Progenitor cell of endocrine pancreas (in vitro differentiated cells): Measurements from ENCODE around the gene NLN. TPM values are rescaled to one million over a fixed set of nuclear protein-coding genes. Genes with fewer than 3 reads are reported as not detected.

Source experiments
- DNase-seq: peaks from one replicate; pipeline ENCODE4 v3.0.0; 2021; ENCODE audit warnings: low spot score; ENCODE audit not compliant: unreplicated experiment
- H3K27ac Mint-ChIP-seq: 2 replicates; pipeline ENCODE4 v1.8.0; 2021; ENCODE audit warnings: mild to moderate bottlenecking, moderate library complexity, mixed read lengths
- H3K27me3 Mint-ChIP-seq: 2 replicates; pipeline ENCODE4 v1.8.0; 2021; ENCODE audit warnings: mixed read lengths
- H3K36me3 Mint-ChIP-seq: 2 replicates; pipeline ENCODE4 v1.8.0; 2022; ENCODE audit warnings: mixed read lengths; ENCODE audit not compliant: insufficient read depth
- H3K4me1 Mint-ChIP-seq: 2 replicates; pipeline ENCODE4 v1.8.0; 2021; ENCODE audit warnings: low read depth, mixed read lengths
- H3K4me3 Mint-ChIP-seq: 2 replicates; pipeline ENCODE4 v1.8.0; 2021; ENCODE audit warnings: low read depth, mild to moderate bottlenecking, moderate library complexity, mixed read lengths
- H3K9me3 Mint-ChIP-seq: 2 replicates; pipeline ENCODE4 v1.8.0; 2021; ENCODE audit warnings: low read depth, mixed read lengths
- CTCF ChIP-seq: fragments of 200-600 bp; sonication (generic); IDR thresholded peaks from one replicate; pipeline ENCODE4 v1.5.0; 2021; ENCODE audit warnings: antibody characterized with exemption, mild to moderate bottlenecking; ENCODE audit not compliant: unreplicated experiment
- total RNA-seq: library from RNA; stranded (reverse); gene quantifications from 2 replicates; pipeline ENCODE4 v1.2.1, GENCODE V29; 2021

NLN gene
- total RNA-seq, 1 donor from 2014 or later, result 65.1 TPM

DNA sequence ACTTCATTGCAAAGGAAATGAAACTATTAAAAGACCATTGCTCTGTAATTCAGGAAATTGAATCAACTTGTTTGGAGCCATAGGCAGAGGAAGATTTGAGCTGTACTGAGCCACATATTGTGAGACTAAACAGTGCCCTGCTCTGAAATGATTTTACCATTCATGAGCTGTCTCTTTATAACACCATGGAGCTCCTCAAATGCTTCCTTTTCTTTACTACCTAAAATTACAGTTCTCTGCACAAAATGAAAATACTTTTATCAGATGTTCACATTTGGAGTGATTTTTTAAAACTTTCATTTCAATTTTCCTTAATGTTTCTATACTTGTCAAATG is 97.9 kb downstream of the NLN start:
- Mint-ChIP-seq H3K9me3 (no peaks in the 10 kb centered on the region), H3K27me3 (no peaks in the 10 kb centered on the region), H3K36me3 (peaks cover 24% of the 10 kb centered on the region), H3K27ac (peak overlapping the region; percentile 81), H3K4me1 (peaks cover 13% of the 10 kb centered on the region), H3K4me3 (no peak overlapping the region)
- DNase-seq, result no peak
- TF ChIP-seq CTCF, result no peak

DNA sequence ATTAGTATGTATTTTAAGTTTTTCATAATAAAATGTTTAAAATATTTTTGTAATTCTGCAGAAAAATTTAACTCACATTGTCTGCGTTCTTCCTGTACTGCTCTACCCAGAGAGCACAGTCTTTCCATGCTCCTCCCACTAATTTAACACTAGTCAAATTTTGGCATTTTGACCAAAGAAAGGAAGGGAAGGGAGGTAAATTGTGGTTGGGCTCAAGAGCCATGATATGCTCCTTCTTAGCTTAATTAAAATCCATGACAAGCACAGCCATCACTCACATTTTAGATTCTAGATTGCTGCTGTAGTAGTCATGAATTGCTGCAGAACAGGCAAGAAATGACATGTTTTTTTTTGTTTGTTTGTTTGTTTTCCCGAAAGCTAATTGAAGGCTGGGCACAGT is 98.4 kb downstream of the NLN start:
- TF ChIP-seq CTCF, result no peak
- Mint-ChIP-seq H3K4me3 (no peak overlapping the region), H3K27ac (no peak overlapping the region), H3K4me1 (peaks cover 13% of the 10 kb centered on the region), H3K27me3 (no peaks in the 10 kb centered on the region), H3K36me3 (peaks cover 25% of the 10 kb centered on the region), H3K9me3 (no peaks in the 10 kb centered on the region)
- no peak for DNase-seq

DNA sequence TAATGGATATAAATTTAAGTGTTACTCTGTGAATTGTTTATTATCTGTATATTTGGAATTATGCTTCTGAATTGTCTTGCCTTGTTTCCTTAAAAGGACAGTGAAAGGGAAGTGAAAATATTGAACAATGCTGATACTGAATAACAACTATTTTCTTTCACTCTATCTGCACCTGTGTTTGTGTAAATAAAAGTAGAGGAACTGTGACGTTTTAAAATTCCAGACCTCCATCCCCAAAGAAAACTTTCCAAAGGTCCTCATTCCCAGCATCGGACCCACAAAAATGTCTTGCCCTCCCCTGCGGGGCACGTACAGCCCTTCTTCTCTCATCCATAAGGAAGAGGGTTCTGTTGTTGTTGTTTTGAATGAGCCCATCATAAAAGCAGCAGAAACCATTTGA is 100.0 kb downstream of the NLN start:
- Mint-ChIP-seq H3K27me3 (no peaks in the 10 kb centered on the region), H3K4me1 (peaks cover 13% of the 10 kb centered on the region), H3K9me3 (no peaks in the 10 kb centered on the region), H3K4me3 (no peak overlapping the region), H3K36me3 (peaks cover 18% of the 10 kb centered on the region), H3K27ac (peak overlapping the region; percentile 58)
- no peak for DNase-seq
- no peak for TF ChIP-seq CTCF

DNA sequence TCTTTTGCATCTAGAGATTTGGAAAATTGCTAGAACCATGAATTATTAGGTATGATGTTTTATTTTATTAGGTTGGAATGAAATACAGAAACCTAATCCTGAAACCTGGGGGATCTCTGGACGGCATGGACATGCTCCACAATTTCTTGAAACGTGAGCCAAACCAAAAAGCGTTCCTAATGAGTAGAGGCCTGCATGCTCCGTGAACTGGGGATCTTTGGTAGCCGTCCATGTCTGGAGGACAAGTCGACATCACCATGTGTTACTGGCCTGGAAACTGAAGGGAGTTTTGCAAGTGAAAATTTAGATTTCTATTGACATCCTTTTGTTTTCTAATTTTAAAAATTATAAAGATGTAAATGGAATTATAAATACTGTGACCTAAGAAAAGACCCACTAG is 100.7 kb downstream of the NLN start:
- Mint-ChIP-seq H3K9me3 (no peaks in the 10 kb centered on the region), H3K4me1 (peaks cover 13% of the 10 kb centered on the region), H3K36me3 (peaks cover 22% of the 10 kb centered on the region), H3K27me3 (no peaks in the 10 kb centered on the region), H3K27ac (no peak overlapping the region), H3K4me3 (no peak overlapping the region)
- DNase-seq, result no peak
- TF ChIP-seq CTCF, result no peak

DNA sequence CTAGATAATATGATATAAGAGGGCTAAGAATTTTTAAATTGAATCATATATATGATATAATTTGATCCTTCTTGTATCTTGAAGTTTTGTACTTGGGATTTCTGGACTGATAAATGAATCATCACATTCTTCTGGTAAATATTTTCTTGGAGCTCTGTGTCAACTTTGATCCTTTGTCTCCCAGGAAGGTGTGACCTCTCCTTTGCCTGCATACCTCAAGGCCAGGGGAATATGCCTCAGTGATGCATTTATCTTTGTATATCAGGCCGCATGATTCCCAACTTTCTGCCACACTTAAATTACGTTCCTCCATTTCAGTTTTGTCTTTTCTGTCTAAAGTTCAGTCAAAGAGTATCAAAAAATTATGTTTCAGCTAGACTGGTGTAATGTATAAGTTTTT is 101.2 kb downstream of the NLN start:
- peak overlapping the region; percentile 3 for H3K27ac Mint-ChIP-seq
- H3K36me3 Mint-ChIP-seq, result peaks cover 22% of the 10 kb centered on the region
- no peak overlapping the region for H3K4me3 Mint-ChIP-seq
- peaks cover 10% of the 10 kb centered on the region for H3K4me1 Mint-ChIP-seq
- H3K9me3 Mint-ChIP-seq, result no peaks in the 10 kb centered on the region
- no peak for DNase-seq
- no peak for TF ChIP-seq CTCF
- no peaks in the 10 kb centered on the region for H3K27me3 Mint-ChIP-seq
